T-helper 2 cell treated with Interferon-gamma antibody and Interleukin-4, amounts not matched to agents 5 μg/mL and 100 μg/mL, for 36 hours (primary cell): Measurements from ENCODE around the gene RAB17.
A peak's percentile ranks its signal among the peaks of the same experiment; 100 is the strongest.

Experiments
- DNase-seq: peaks from one replicate; pipeline ENCODE4 v3.0.0; 2021; ENCODE audit warnings: low spot score
- H3K27ac Mint-ChIP-seq: one replicate; pipeline ENCODE4 v1.8.0; 2021; ENCODE audit warnings: mild to moderate bottlenecking, mixed read lengths
- H3K27me3 Mint-ChIP-seq: one replicate; pipeline ENCODE4 v1.8.0; 2021; ENCODE audit warnings: low read depth, mixed read lengths
- H3K36me3 Mint-ChIP-seq: one replicate; pipeline ENCODE4 v1.8.0; 2021; ENCODE audit warnings: low read depth, mixed read lengths
- H3K4me1 Mint-ChIP-seq: one replicate; pipeline ENCODE4 v1.8.0; 2021; ENCODE audit warnings: low read depth, mixed read lengths
- H3K4me3 Mint-ChIP-seq: one replicate; pipeline ENCODE4 v1.8.0; 2022; ENCODE audit warnings: mild to moderate bottlenecking, moderate library complexity, mixed read lengths
- H3K9me3 Mint-ChIP-seq: one replicate; pipeline ENCODE4 v1.8.0; 2021; ENCODE audit warnings: mixed read lengths

The RAB17 gene

DNA sequence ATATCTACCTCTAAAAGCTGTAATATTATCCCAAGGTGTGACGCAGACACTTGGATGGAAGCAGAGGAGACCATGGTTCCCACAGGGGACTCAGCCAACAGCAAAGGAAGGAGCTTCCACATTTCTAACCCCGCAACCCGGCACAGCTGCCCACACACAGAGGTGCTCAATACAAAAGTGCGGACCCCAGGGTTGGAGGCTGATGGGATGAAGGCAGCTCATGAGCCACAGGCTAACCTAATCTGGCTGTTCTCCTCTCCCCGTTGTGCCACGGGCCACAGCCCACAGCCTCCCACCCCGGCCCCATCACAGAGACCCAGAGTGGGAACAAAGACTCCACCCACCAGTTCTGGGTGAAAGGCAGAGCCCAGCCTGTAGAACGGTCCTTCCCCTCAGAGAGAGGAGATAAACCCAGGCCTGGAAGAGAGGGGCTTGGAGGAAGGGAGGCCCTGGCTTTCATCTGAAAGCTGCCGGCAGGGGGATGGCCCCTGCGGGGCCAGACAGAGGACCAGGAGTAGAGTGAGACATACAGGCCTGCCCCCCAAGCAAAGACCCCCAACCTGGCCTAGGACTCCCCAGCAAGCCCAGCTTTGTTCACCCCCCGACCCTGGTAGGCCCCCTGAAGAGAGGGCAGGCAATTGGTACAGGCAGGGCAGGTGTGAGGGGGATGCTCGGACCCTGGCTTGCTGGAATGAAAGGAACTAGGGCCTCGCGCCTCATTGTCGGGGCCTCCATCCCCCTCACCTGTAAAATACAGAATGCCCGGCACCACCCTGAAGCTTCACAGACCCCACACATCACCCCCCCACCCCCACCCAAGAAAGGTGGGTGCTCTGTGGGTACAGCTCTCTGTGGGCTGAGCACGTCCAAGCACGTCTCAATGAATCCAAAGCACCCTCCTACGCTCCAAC lies 6.9 kb downstream of the RAB17 start:
- no peak for DNase-seq
- Mint-ChIP-seq H3K36me3 (no peaks in the 10 kb centered on the region), H3K9me3 (no peaks in the 10 kb centered on the region), H3K27me3 (peaks cover 10% of the 10 kb centered on the region), H3K4me3 (no peak overlapping the region), H3K4me1 (no peaks in the 10 kb centered on the region), H3K27ac (no peak overlapping the region)

DNA sequence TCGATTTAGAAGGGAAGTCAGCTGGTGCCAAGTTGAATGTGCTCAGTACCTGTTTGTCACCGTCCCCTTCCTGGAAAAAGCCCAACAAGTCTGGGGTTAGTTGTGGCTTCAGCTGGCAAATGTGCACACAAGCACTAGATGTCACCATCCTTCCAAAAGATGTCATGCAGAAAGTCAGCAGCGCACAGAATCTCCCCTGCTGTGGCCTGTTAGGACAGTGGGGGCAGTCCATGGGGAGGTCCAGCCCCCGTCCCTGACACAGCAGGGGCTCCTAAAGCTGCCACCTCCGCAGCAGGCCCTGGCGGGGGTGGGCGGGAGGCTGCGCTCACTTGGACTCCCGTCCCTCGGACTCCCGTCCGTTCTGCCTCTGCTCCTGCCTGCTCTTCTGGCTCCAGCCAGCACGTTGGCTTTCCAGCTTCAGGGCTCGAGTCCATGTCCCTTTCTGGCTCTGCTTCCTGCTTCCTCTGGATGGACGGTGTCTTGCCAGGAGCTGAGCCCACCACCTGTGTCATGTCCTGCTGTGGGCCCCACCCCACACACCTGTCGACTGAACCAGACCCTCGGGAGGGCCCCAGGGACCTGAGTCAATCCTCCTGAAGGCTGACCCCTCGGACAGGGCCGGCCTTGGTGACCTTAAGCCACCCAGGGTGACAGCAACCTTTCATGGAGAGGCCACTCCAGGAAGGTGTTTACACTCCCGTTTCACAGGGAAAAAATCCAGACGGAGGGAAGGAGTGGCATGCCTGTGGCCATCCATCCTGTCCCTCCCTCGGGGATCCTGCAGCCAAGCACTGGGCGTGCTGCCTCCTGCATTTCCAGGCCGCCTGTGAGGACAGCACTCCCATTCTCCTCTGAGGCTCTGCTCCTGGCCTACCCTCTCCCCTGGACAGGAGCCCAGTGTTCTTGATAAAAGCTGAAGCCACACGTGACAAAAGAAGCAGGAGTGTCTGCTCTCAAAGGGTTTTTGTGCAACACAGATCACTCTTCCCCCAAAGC lies 8.5 kb downstream of the RAB17 start:
- H3K9me3 Mint-ChIP-seq = no peaks in the 10 kb centered on the region
- no peak overlapping the region for H3K27ac Mint-ChIP-seq
- H3K27me3 Mint-ChIP-seq = peaks cover 4% of the 10 kb centered on the region
- H3K4me1 Mint-ChIP-seq = no peaks in the 10 kb centered on the region
- peak; percentile 38 for DNase-seq
- H3K36me3 Mint-ChIP-seq = no peaks in the 10 kb centered on the region
- H3K4me3 Mint-ChIP-seq = no peak overlapping the region

DNA sequence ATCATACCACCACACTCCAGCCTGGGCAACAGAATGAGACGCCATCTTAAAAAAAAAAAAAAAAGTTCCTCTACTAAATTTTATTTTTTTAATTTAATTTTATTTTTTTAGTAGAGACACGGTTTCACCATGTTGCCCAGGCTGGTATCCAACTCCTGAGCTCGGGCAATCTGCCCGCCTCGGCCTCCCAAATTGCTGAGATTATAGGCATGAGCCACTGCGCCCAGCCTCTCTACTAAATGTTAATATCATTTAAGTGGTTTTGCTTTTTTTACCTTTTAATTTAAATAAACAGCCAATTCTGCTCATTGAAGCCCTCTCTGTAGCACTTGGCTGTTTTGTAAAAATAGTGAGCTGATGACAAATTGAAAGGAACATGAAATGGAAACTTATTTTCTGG lies 9.2 kb downstream of the RAB17 start:
- no peaks in the 10 kb centered on the region for H3K27me3 Mint-ChIP-seq
- H3K4me3 Mint-ChIP-seq = no peak overlapping the region
- DNase-seq = no peak
- H3K36me3 Mint-ChIP-seq = no peaks in the 10 kb centered on the region
- H3K27ac Mint-ChIP-seq = no peak overlapping the region
- no peaks in the 10 kb centered on the region for H3K4me1 Mint-ChIP-seq
- no peaks in the 10 kb centered on the region for H3K9me3 Mint-ChIP-seq

DNA sequence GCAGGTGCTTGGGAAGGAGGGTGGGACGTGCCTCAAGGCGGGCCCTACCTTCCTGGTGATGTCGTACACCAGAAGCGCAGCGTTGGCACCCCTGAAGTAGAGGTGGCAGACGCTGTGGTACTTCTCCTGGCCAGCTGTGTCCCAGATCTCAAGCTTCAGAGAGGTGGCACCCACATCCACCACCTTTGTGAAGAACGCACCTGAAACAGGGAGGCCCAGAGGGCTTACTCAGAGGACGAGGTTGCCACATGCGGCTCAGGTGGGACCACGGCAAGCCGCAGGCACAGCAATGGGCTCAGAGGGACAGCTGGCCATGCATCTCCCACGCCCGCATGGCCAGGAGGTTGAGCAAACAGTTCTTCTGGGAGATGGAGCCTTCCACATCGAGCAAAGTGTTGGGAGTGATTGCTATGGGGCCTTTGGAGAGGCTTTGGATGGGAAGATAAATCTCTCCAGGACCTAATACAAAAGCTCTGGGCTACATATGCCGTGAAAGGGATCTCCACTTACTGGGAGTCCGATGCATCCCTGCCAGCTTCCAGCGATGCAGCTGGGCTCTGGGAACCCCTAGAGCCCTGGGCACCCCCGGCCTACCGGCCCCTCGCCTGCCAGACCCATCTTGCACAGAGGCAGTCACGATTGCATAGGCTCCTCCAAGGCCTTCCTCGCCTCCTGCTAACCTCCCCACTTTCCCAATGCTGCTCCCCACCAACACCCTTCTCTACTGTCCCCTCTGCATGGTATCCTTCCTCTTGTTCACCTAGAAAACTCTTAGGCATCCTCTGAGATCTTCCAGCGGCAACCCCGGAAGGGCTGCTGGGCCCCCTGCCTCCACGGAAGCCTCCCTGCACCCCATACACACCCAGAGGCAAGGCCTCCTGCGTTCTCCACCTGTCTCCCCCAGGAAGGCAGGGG lies 12.3 kb downstream of the RAB17 start:
- H3K27ac Mint-ChIP-seq = no peak overlapping the region

DNA sequence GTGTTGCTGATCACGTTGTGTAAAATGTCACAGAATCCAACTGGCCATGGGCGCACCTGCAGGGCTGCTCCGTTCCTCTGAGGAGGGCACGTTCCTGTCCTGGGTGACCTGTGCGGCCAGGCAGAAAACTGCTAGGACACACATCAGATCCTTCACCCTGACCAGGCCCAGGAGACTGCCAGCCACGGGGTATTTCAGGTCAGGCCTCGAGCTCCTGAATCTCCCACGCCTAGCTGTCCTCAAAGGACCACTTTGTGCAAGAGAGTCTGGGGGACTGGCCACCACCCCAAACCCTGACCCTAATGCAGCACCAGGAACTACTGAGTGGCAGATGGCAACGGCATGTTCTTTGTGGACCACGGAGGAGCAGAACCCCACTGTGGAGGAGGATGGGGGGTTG lies 13.1 kb downstream of the RAB17 start:
- Mint-ChIP-seq H3K9me3 (no peaks in the 10 kb centered on the region), H3K36me3 (no peaks in the 10 kb centered on the region), H3K27ac (no peak overlapping the region), H3K4me3 (no peak overlapping the region), H3K4me1 (no peaks in the 10 kb centered on the region), H3K27me3 (no peaks in the 10 kb centered on the region)
- DNase-seq = no peak

More for the DNA sequence above, 12.3 kb downstream of the RAB17 start:
- H3K4me3 Mint-ChIP-seq = no peak overlapping the region
- no peaks in the 10 kb centered on the region for H3K36me3 Mint-ChIP-seq
- no peak for DNase-seq
- no peaks in the 10 kb centered on the region for H3K9me3 Mint-ChIP-seq
- no peaks in the 10 kb centered on the region for H3K4me1 Mint-ChIP-seq
- H3K27me3 Mint-ChIP-seq = no peaks in the 10 kb centered on the region

DNA sequence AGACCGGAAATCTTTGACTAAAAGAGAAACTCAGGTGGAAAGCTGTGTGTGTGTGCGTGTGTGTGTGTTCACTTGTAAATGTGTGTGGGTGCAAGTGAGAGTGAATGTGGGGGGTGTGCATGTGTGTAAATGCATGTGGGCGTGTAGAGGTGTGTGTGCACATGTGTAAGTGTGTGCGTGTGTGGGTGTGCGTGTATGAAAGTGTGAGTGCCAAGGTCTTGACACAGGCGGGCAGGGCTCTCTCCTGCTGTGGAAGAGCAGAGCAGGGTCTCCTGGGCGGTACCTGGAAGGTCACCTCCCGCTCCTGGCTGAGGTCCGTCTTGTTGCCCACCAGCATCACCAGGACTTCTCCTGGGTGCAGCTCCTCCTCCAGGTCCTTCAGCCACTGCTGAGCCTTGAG lies 13.6 kb downstream of the RAB17 start:
- Mint-ChIP-seq H3K36me3 (no peaks in the 10 kb centered on the region), H3K27ac (no peak overlapping the region), H3K4me3 (no peak overlapping the region)

DNA sequence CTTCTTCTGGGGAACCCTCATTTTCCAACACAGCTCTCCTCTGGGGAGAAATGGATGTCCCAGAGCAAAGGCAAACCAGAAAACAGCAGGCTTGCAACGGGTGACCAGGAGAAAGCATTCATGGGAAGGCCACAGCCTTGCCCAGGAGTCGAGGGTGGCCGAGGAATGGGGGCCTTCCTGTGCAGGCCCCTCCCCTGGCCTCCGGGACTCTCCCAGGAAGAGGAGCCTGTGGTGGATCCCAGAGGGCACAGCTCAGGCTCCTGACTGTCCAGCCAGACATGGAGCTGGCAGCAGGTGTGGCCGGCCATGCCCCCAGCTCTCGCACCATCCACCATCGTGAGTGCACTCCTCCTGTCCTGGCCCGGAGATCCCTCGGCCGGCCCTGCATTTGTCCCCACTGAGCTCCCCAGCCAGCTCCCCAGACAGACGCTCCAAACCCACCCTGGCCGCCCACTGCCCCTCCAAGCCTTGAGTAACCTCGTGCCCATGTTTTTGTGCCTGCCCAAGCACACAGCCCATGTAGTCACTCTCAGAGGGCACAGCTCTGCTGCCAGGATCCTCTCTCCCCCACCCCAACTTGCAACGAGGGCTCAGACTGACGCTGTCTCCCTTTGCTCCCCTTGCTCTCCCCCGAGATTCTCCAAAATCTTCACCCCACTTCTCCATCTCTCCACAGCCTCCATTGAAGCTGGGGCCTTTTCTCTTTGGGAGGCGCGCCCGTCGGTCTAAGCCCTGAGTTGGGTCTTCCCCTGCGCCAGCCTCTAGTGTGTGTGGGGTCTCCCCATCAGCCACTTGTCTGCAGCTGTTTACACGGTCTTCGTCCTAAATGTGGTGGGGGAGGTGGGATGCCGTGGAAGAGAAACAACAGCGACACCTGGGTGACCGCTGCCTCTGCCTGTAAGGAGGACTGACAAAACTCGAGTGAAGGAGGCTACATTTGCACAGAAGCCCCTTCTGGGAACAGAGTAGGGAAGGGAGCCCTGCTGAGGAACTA lies 14.4 kb downstream of the RAB17 start:
- no peaks in the 10 kb centered on the region for H3K4me1 Mint-ChIP-seq
- H3K27me3 Mint-ChIP-seq = no peaks in the 10 kb centered on the region
- no peak for DNase-seq
- H3K36me3 Mint-ChIP-seq = no peaks in the 10 kb centered on the region
- H3K27ac Mint-ChIP-seq = no peak overlapping the region
- no peaks in the 10 kb centered on the region for H3K9me3 Mint-ChIP-seq
- H3K4me3 Mint-ChIP-seq = no peak overlapping the region

More for the DNA sequence above, 13.6 kb downstream of the RAB17 start:
- H3K4me1 Mint-ChIP-seq = no peaks in the 10 kb centered on the region
- H3K9me3 Mint-ChIP-seq = no peaks in the 10 kb centered on the region
- H3K27me3 Mint-ChIP-seq = no peaks in the 10 kb centered on the region
- DNase-seq = no peak

DNA sequence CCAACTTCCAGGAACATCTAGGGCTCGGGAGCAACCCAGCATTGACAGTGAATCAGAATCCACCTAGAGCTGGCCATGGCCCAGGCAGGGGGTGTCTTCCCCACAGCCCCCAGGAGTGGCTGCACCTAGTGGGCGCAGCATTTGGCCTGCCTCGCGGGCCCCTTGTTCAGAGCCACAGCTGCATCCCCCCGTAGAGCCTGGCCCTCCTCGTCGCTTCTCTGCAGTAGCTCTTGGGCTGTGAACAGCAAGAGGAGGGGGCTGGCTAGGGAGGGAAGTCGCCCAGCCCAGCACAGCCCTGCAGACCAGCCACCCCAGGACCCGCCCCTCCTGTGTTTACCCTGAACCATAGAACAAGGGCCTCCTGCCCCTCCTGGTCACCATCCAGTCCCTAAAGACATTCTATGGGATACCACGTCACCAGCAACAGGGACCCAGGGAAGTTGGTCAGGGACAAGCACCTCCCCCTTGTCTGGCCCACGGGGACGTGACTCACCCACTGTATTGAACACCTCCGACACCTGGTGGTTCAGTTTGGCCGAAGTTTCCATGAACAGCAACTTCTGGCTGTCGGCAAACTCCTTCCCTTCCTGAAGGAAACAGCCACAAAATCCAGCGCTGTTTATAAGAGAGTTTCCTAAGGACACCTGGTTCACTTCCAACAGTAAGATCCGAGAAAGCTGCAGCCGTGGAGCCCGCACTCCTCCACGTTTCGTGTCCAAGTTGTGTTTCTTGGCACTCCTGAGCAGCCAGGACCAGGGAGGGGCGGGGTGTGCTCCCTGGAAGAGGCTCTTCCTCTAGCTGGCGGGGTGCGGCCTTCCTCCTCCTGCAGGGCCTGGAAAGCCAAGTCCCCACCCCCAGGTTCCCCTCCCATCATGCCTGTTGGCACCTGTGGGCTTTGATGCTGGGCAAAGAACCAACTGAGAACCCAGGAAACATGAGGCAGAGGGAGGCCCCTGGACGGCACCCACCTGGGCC lies 15.4 kb downstream of the RAB17 start:
- no peaks in the 10 kb centered on the region for H3K36me3 Mint-ChIP-seq
- no peaks in the 10 kb centered on the region for H3K9me3 Mint-ChIP-seq
- no peak for DNase-seq
- H3K4me3 Mint-ChIP-seq = no peak overlapping the region
- no peaks in the 10 kb centered on the region for H3K4me1 Mint-ChIP-seq
- H3K27me3 Mint-ChIP-seq = no peaks in the 10 kb centered on the region
- H3K27ac Mint-ChIP-seq = no peak overlapping the region

DNA sequence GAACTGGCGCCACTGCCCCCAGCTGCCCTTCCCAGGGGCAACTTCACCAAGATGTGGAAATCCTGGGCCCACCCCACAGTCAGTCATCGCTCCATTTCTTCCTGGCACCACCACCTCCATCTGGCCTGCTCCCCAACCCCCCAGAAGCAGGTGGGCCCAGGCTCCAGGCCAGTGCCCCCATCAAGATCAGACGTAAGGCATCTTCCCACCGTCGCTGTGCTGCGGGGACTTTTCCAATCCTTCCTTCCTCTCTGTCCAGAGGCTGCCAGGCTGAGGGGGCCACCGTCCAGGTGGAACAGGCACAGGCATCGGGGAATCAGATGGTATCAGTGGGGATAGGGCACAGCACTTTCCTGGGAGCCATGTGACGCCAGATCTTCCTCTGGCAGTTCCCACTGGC lies 16.1 kb downstream of the RAB17 start:
- no peaks in the 10 kb centered on the region for H3K4me1 Mint-ChIP-seq
- no peak overlapping the region for H3K4me3 Mint-ChIP-seq
- H3K27me3 Mint-ChIP-seq = no peaks in the 10 kb centered on the region
- no peak overlapping the region for H3K27ac Mint-ChIP-seq
- H3K9me3 Mint-ChIP-seq = no peaks in the 10 kb centered on the region
- no peaks in the 10 kb centered on the region for H3K36me3 Mint-ChIP-seq
- DNase-seq = no peak

DNA sequence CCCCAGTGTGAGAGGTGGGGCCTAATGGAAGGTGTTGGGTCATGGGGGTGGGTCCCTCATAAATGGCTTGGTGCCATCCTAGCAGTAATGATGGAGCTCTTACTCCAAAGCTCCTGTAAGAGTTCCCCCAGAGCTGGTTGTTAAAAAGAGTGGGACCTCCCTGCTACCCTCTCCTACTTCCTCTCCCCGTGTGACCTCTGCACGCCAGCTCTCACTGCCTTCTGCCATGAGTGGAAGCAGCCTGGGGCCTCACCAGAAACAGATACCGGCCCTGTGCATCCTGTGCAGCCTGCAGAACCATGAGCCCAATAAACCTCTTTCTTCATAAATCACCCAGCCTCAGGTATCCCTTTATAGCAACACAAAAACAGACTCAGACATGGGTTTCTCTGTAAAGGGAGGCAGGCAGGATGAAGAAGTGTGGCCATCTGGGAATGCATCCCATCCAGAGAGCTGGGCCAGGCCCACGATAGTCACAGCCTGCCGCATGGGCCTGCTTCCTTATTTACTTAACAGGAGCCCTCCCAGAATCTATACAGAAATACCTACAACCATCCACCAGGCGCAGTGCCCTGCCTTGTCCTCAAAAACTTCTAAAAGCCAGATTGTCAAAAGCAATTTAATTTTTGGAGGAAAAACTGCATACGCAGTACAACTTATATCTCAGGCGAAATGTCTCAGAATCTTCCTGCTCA lies 16.7 kb downstream of the RAB17 start:
- Mint-ChIP-seq H3K4me1 (no peaks in the 10 kb centered on the region), H3K27me3 (no peaks in the 10 kb centered on the region), H3K27ac (no peak overlapping the region), H3K36me3 (no peaks in the 10 kb centered on the region), H3K4me3 (no peak overlapping the region), H3K9me3 (no peaks in the 10 kb centered on the region)
- DNase-seq = no peak

DNA sequence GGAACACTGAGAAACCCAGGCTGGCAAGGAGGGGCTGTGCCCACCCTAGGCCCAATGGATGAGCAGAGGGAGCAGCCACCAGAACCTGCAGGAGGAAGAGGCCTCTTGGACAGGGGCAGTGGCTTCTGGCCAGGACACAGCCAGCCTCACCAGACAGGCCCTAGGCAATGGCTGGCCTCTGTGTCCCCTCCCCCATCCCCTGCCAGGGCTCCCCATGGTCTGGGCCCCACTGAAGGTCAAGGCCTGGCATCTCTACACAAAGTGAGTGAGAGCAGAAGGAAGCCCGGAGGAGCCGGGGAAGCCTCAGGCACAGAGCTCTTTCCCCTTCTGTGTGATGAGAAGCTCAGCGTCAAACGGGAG lies 17.8 kb downstream of the RAB17 start:
- Mint-ChIP-seq H3K27me3 (no peaks in the 10 kb centered on the region), H3K36me3 (no peaks in the 10 kb centered on the region), H3K27ac (no peak overlapping the region), H3K4me1 (no peaks in the 10 kb centered on the region), H3K9me3 (no peaks in the 10 kb centered on the region), H3K4me3 (no peak overlapping the region)
- DNase-seq = no peak
